ENCODE results near the gene PXDN.
"Not testable (repeated sequence)": the region's sequence is repeated elsewhere in the genome, so short reads cannot be mapped to it uniquely, and the experiment has no call there.

PXDN gene

GRCh38 chr2:1736045-1736444, 8.3 kb downstream of the PXDN start:
- H3K36me3 ChIP-seq = no peaks in the 10 kb centered on the region
- H3K4me1 ChIP-seq = no peaks in the 10 kb centered on the region; the same call in none of the 2 replicates
- H3K9me3 ChIP-seq = no peaks in the 10 kb centered on the region
- no peaks in the 10 kb centered on the region for H3K27me3 ChIP-seq
- TF ChIP-seq, protein P1, sequence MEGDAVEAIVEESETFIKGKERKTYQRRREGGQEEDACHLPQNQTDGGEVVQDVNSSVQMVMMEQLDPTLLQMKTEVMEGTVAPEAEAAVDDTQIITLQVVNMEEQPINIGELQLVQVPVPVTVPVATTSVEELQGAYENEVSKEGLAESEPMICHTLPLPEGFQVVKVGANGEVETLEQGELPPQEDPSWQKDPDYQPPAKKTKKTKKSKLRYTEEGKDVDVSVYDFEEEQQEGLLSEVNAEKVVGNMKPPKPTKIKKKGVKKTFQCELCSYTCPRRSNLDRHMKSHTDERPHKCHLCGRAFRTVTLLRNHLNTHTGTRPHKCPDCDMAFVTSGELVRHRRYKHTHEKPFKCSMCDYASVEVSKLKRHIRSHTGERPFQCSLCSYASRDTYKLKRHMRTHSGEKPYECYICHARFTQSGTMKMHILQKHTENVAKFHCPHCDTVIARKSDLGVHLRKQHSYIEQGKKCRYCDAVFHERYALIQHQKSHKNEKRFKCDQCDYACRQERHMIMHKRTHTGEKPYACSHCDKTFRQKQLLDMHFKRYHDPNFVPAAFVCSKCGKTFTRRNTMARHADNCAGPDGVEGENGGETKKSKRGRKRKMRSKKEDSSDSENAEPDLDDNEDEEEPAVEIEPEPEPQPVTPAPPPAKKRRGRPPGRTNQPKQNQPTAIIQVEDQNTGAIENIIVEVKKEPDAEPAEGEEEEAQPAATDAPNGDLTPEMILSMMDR (IDR thresholded peaks at IDR 0.05; ENCODE audit: low read depth, low read length) = no peak
- no peak overlapping the region for H3K4me3 ChIP-seq (ENCODE audit: low read depth, low read length)
- DNase-seq = no peak

GRCh38 chr2:1733298-1733697, 11.0 kb downstream of the PXDN start:
- not testable (repeated sequence) for H3K36me3 ChIP-seq; H3K9me3 ChIP-seq; DNase-seq; H3K4me1 ChIP-seq; H3K27me3 ChIP-seq; H3K4me3 ChIP-seq (ENCODE audit: low read depth, low read length)

DNA sequence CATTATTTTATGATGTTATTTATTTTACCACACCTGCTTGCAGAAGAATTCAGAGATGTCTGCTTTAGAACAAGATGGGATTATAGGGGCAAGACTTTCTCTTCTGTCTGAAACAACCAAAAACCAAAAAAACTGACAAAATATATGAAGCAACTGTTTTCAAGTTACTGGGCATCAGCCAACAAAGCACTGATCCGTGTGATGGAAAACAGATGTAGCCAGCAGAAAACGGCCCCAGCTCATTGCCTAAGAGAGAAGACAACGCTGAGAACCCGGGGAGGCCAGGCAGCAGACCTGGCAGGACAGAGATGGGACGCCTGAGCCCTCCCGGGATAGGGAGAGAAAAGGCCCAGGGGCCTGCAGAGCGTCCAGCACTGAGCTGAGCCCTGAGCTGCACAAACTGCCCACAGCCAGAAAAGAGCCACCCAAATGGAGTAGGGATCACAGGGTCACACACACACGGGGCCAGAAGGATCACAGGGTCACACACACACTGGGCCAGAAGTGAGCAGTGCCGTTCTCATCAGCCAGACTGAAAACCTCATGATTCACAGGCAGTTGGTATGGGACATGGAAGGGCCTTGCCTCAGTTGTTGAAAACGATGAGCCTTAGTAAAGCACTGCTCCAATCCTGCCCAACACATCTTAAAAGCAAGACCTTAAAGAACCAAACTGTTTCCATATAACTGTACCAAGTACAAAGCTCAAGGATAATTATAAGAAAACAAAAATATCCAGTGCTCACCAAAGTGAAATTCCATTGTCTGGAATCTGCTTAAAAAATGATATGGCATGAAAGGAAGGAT, 12.1 kb downstream of the PXDN start:
- H3K27me3 ChIP-seq = no peaks in the 10 kb centered on the region
- no peaks in the 10 kb centered on the region for H3K36me3 ChIP-seq
- H3K9me3 ChIP-seq = no peaks in the 10 kb centered on the region
- peaks cover 8% of the 10 kb centered on the region for H3K4me1 ChIP-seq
- TF ChIP-seq, protein P1 (IDR thresholded peaks at IDR 0.05; ENCODE audit: low read depth, low read length) = no peak
- DNase-seq = peak; percentile 58
- H3K4me3 ChIP-seq (ENCODE audit: low read depth, low read length) = no peak overlapping the region

DNA sequence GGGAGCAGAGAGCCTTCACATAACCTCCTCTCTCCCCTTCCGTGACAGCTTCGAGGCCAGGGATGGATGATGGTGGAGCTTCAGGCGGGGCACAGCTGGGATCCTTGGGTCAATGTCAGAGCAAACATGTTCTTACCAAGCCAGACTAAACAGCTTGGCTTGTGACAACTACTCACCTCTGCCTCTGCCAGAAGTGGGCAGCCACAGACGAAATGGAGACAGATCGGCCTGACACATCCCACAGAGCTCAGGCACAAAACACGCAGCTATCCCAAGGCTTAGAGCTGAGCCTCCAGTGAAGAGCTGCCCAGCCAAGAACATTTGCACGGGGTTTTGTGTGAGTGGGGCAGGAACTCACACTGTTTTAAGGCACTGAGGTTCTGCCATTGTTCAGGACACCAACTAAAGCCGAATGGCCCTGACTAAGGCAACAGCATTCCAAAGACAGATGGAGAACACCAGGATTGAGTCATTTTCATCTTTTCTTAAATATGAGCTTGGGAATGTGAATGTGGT, 12.8 kb downstream of the PXDN start:
- peaks cover 8% of the 10 kb centered on the region for H3K4me1 ChIP-seq
- TF ChIP-seq, protein P1 (IDR thresholded peaks at IDR 0.05; ENCODE audit: low read depth, low read length) = no peak
- H3K9me3 ChIP-seq = no peaks in the 10 kb centered on the region
- no peak for DNase-seq
- no peaks in the 10 kb centered on the region for H3K27me3 ChIP-seq
- no peak overlapping the region for H3K4me3 ChIP-seq (ENCODE audit: low read depth, low read length)
- H3K36me3 ChIP-seq = no peaks in the 10 kb centered on the region

- Histone ChIP-seq H3K4me3 (ENCODE audit: low read depth, low read length) (no peak overlapping the region), H3K36me3 (no peaks in the 10 kb centered on the region), H3K9me3 (no peaks in the 10 kb centered on the region), H3K4me1 (peaks cover 8% of the 10 kb centered on the region), H3K27me3 (no peaks in the 10 kb centered on the region)
- TF ChIP-seq, protein P1 (IDR thresholded peaks at IDR 0.05; ENCODE audit: low read depth, low read length) = no peak
- no peak for DNase-seq
Measured at GRCh38 chr2:1730015-1730927, 14.0 kb downstream of the PXDN start.

- DNase-seq = no peak
- no peaks in the 10 kb centered on the region for H3K9me3 ChIP-seq
- TF ChIP-seq, protein P1 (IDR thresholded peaks at IDR 0.05; ENCODE audit: low read depth, low read length) = no peak
- H3K36me3 ChIP-seq = no peaks in the 10 kb centered on the region
- no peak overlapping the region for H3K4me3 ChIP-seq (ENCODE audit: low read depth, low read length)
- peaks cover 8% of the 10 kb centered on the region for H3K4me1 ChIP-seq
- H3K27me3 ChIP-seq = no peaks in the 10 kb centered on the region
Measured at GRCh38 chr2:1729242-1729641, 15.1 kb downstream of the PXDN start.
